ENCODE data around the gene KSR2.

DNA sequence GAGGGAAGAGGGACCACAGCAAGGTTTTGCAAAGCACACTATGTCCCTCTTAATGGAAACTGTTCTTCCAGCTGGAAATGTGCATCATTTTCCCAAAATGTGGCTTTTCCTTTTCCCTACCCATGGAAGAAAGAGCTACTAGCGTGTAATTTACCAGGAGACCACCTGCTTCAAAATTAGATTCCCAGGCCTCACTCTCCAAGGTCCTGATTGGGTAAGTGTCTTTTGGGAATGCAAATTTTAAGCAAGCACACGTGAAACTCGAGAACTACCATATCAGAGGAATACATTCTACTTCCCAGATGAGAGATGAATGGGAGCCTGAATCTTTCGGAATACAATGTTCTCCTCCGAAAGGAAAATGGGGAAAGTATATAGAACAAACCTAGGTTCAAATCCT, 405.8 kb downstream of the KSR2 start:
- TF ChIP-seq, protein P1, sequence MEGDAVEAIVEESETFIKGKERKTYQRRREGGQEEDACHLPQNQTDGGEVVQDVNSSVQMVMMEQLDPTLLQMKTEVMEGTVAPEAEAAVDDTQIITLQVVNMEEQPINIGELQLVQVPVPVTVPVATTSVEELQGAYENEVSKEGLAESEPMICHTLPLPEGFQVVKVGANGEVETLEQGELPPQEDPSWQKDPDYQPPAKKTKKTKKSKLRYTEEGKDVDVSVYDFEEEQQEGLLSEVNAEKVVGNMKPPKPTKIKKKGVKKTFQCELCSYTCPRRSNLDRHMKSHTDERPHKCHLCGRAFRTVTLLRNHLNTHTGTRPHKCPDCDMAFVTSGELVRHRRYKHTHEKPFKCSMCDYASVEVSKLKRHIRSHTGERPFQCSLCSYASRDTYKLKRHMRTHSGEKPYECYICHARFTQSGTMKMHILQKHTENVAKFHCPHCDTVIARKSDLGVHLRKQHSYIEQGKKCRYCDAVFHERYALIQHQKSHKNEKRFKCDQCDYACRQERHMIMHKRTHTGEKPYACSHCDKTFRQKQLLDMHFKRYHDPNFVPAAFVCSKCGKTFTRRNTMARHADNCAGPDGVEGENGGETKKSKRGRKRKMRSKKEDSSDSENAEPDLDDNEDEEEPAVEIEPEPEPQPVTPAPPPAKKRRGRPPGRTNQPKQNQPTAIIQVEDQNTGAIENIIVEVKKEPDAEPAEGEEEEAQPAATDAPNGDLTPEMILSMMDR (IDR thresholded peaks at IDR 0.05): no peak
- no peak for TF ChIP-seq POLR2A (IDR thresholded peaks at IDR 0.05)
